H1 (cell line): ENCODE data around the gene ZNF232. TPM values are rescaled to one million over a fixed set of nuclear protein-coding genes. Genes with fewer than 3 reads are reported as not detected.
A peak's percentile ranks its signal among the peaks of the same experiment; 100 is the strongest.

Source experiments
- CTCF ChIA-PET: fragments of 300-600 bp; sonication (Branson Sonifier 250); formaldehyde crosslinking; loops from one replicate; lab custom pipeline; 2021; ENCODE audit not compliant: partially characterized antibody; lab: Charles Lee
- POLR2A ChIA-PET: fragments of 300-600 bp; sonication (Branson Sonifier 250); formaldehyde crosslinking; loops from one replicate; lab custom pipeline; 2021; ENCODE audit warnings: inconsistent platforms; ENCODE audit not compliant: partially characterized antibody; lab: Charles Lee
- DNase-seq, 2 experiments: peaks; one replicate each; pipeline versions ENCODE4 v3.0.0 to v3.0.0-alpha.2; 2010 to 2022; ENCODE audit warnings: low spot score in 2 of 2, low read depth in 1 of 2, mixed read lengths in 1 of 2
- FAIRE-seq: peaks from 2 replicates; lab custom pipeline; 2011; peaks lifted over from hg19 to GRCh38; lab: Jason Lieb, UNC
- H2AFZ ChIP-seq: 2 replicates; pipeline ENCODE4 v1.8.1; 2012; ENCODE audit warnings: low read length, inconsistent platforms
- H2AK5ac ChIP-seq: 2 replicates; pipeline ENCODE4 v1.6.1; 2013; ENCODE audit warnings: low read depth, low read length
- H2BK120ac ChIP-seq: replicated peaks from 2 replicates; pipeline ENCODE3; 2013; ENCODE audit warnings: low read depth, low read length, inconsistent platforms
- H2BK12ac ChIP-seq: 2 replicates; pipeline ENCODE4 v1.6.1; 2013; ENCODE audit warnings: low read depth, low read length
- H2BK15ac ChIP-seq: 2 replicates; pipeline ENCODE4 v1.6.1; 2013; ENCODE audit warnings: low read length
- H2BK20ac ChIP-seq: 2 replicates; pipeline ENCODE4 v1.6.1; 2013; ENCODE audit warnings: low read length
- H2BK5ac ChIP-seq: 2 replicates; pipeline ENCODE4 v1.6.1; 2013; ENCODE audit warnings: low read depth, low read length
- H3K14ac ChIP-seq: 2 replicates; pipeline ENCODE4 v1.6.1; 2013; ENCODE audit warnings: inconsistent platforms; ENCODE audit not compliant: insufficient read length
- H3K18ac ChIP-seq: 2 replicates; pipeline ENCODE4 v1.6.1; 2013; ENCODE audit warnings: low read length; ENCODE audit errors: extremely low read depth
- H3K23ac ChIP-seq: 2 replicates; pipeline ENCODE4 v1.6.1; 2013; ENCODE audit warnings: inconsistent platforms; ENCODE audit not compliant: insufficient read length
- H3K23me2 ChIP-seq: 2 replicates; pipeline ENCODE4 v1.6.1; 2013; ENCODE audit warnings: low read depth, low read length
- H3K27ac ChIP-seq: 2 replicates; pipeline ENCODE4 v1.6.1; 2011; ENCODE audit warnings: low read depth, low read length, inconsistent platforms
- H3K27me3 ChIP-seq, 4 experiments: replicated peaks in 1 of 4; 1 replicate in 1 of 4; 2 replicates in 3 of 4; pipeline versions ENCODE4 v1.6.1 to v1.8.1; 2011 to 2013; ENCODE audit warnings: low read length in 3 of 4, mild to moderate bottlenecking in 3 of 4, inconsistent platforms in 2 of 4, mixed read lengths in 2 of 4, moderate library complexity in 1 of 4; ENCODE audit not compliant: control insufficient read depth in 3 of 4, insufficient read depth in 3 of 4; ENCODE audit errors: extremely low read depth in 1 of 4
- H3K36me3 ChIP-seq, 4 experiments: 2 replicates each; pipeline versions ENCODE4 v1.6.1 to v1.8.1; 2011 to 2013; ENCODE audit warnings: mild to moderate bottlenecking in 4 of 4, low read length in 3 of 4, moderate library complexity in 2 of 4, control low read depth in 1 of 4, inconsistent platforms in 1 of 4; ENCODE audit not compliant: insufficient read depth in 4 of 4, control insufficient read depth in 2 of 4
- H3K4ac ChIP-seq: replicated peaks from 2 replicates; pipeline ENCODE3; 2013; ENCODE audit warnings: low read length, low read depth, mixed read lengths, inconsistent platforms; ENCODE audit not compliant: insufficient read length
- H3K4me1 ChIP-seq, 4 experiments: replicated peaks in 1 of 4; 1 replicate in 1 of 4; 2 replicates in 3 of 4; pipeline versions ENCODE4 v1.6.1 to v1.8.1; 2011 to 2013; ENCODE audit warnings: low read length in 3 of 4, inconsistent platforms in 2 of 4, mixed read lengths in 1 of 4; ENCODE audit not compliant: insufficient read depth in 4 of 4, control insufficient read depth in 3 of 4
- H3K4me2 ChIP-seq, 2 experiments: 2 replicates each; pipeline versions ENCODE4 v1.6.1 to v1.8.1; 2011 to 2013; ENCODE audit warnings: low read depth in 2 of 2, low read length in 2 of 2, control low read depth in 1 of 2, inconsistent platforms in 1 of 2, mild to moderate bottlenecking in 1 of 2; ENCODE audit not compliant: insufficient read depth in 1 of 2
- H3K4me3 ChIP-seq, 4 experiments: fragments of 200-600, 300-600 bp in 1 of 4; sonication (generic), shearing (Covaris generic), sonication (Bioruptor Twin) in 1 of 4; 2 replicates each; pipeline versions ENCODE4 v1.5.1 to v1.8.1; 2011 to 2016; ENCODE audit warnings: low read length in 4 of 4, low read depth in 3 of 4, control low read depth in 2 of 4, inconsistent platforms in 2 of 4, mild to moderate bottlenecking in 2 of 4, mixed read lengths in 1 of 4, moderate library complexity in 1 of 4; ENCODE audit not compliant: insufficient read depth in 2 of 4; ENCODE audit errors: extremely low read depth in 1 of 4
- H3K56ac ChIP-seq: replicated peaks from 2 replicates; pipeline ENCODE3; 2013; ENCODE audit warnings: low read depth, mild to moderate bottlenecking, mixed read lengths, low read length, inconsistent platforms; ENCODE audit not compliant: insufficient read length
- H3K79me1 ChIP-seq: 2 replicates; pipeline ENCODE4 v1.6.1; 2013; ENCODE audit warnings: low read depth, low read length, control low read depth
- H3K79me2 ChIP-seq, 2 experiments: 2 replicates each; pipeline versions ENCODE4 v1.6.1 to v1.8.1; 2012 to 2013; ENCODE audit warnings: low read length in 2 of 2, mild to moderate bottlenecking in 2 of 2, inconsistent platforms in 1 of 2; ENCODE audit not compliant: insufficient read depth in 2 of 2, control insufficient read depth in 1 of 2
- H3K9ac ChIP-seq, 4 experiments: replicated peaks in 1 of 4; 1 replicate in 1 of 4; 2 replicates in 3 of 4; pipeline versions ENCODE4 v1.6.1 to v1.8.1; 2011 to 2013; ENCODE audit warnings: low read depth in 3 of 4, low read length in 3 of 4, control low read depth in 2 of 4, mild to moderate bottlenecking in 2 of 4, moderate library complexity in 2 of 4, inconsistent platforms in 1 of 4; ENCODE audit errors: extremely low read depth in 1 of 4
- H3K9me3 ChIP-seq, 2 experiments: 2 replicates each; pipeline versions ENCODE4 v1.6.1 to v1.8.1; 2012 to 2013; ENCODE audit warnings: mild to moderate bottlenecking in 2 of 2, moderate library complexity in 2 of 2, control low read depth in 1 of 2, inconsistent platforms in 1 of 2, low read depth in 1 of 2, low read length in 1 of 2, mixed read lengths in 1 of 2; ENCODE audit not compliant: insufficient read depth in 2 of 2
- H4K20me1 ChIP-seq, 2 experiments: replicated peaks in 1 of 2; 2 replicates each; pipeline versions ENCODE3 to v1.8.1; 2011 to 2013; ENCODE audit warnings: inconsistent platforms in 2 of 2, low read length in 2 of 2, mild to moderate bottlenecking in 1 of 2; ENCODE audit not compliant: insufficient read depth in 2 of 2, control insufficient read depth in 1 of 2
- H4K5ac ChIP-seq: 2 replicates; pipeline ENCODE4 v1.6.1; 2013; ENCODE audit warnings: low read length, low read depth, mixed read lengths, inconsistent platforms; ENCODE audit not compliant: insufficient read length
- H4K8ac ChIP-seq: 2 replicates; pipeline ENCODE4 v1.8.0; 2013; ENCODE audit warnings: mild to moderate bottlenecking, moderate library complexity, low read length, inconsistent platforms; ENCODE audit not compliant: insufficient read depth; ENCODE audit errors: extremely low read depth
- H4K91ac ChIP-seq: replicated peaks from 2 replicates; pipeline ENCODE3; 2013; ENCODE audit warnings: low read length, mixed read lengths, inconsistent platforms; ENCODE audit not compliant: insufficient read length
- ATF2 ChIP-seq: IDR thresholded peaks from 2 replicates; pipeline ENCODE4 v1.6.1; 2012; ENCODE audit warnings: low read length, inconsistent platforms
- BACH1 ChIP-seq: IDR thresholded peaks from 2 replicates; pipeline ENCODE4 v1.6.1; 2012; ENCODE audit warnings: low read length, improper control_type of control experiment
- CREB1 ChIP-seq: IDR thresholded peaks from 2 replicates; pipeline ENCODE4 v1.6.1; 2012; ENCODE audit warnings: inconsistent platforms
- KDM4A ChIP-seq: IDR thresholded peaks from one replicate; pipeline ENCODE4 v1.7.1; 2012; ENCODE audit warnings: low read depth, mild to moderate bottlenecking, moderate library complexity, low read length, inconsistent platforms; ENCODE audit not compliant: severe bottlenecking
- MAX ChIP-seq: IDR thresholded peaks from 2 replicates; pipeline ENCODE4 v1.6.1; 2012; ENCODE audit warnings: inconsistent platforms
- SIRT6 ChIP-seq: IDR thresholded peaks from one replicate; pipeline ENCODE4 v1.7.1; 2012; ENCODE audit warnings: low read length, inconsistent platforms
- TAF1 ChIP-seq: IDR thresholded peaks from 2 replicates; pipeline ENCODE4 v1.6.1; 2011; ENCODE audit warnings: mild to moderate bottlenecking, low read depth, low read length
- TAF7 ChIP-seq: optimal IDR thresholded peaks from 2 replicates; pipeline ENCODE3; 2011; ENCODE audit warnings: low read depth, mild to moderate bottlenecking, inconsistent platforms, low read length, moderate library complexity, borderline replicate concordance
- TBP ChIP-seq: IDR thresholded peaks from 2 replicates; pipeline ENCODE4 v1.6.1; 2011; ENCODE audit warnings: low read depth, low read length, improper control_type of control experiment
- TEAD4 ChIP-seq: IDR thresholded peaks from 2 replicates; pipeline ENCODE4 v1.6.1; 2012; ENCODE audit warnings: low read depth, low read length, inconsistent platforms, mixed read lengths
- WGBS, 2 experiments: shearing (Covaris generic) in 1 of 2; methylation state at CpG; one replicate each; pipeline versions ENCODE4 v1.1.6 to v1.1.7; 2013 to 2015; ENCODE audit warnings: low lambda C conversion rate in 2 of 2, mixed read lengths in 2 of 2, inconsistent platforms in 1 of 2, low coverage in 1 of 2, missing lambda C conversion rate in 1 of 2; ENCODE audit not compliant: insufficient replicate concordance in 2 of 2, insufficient coverage in 1 of 2, insufficient read length in 1 of 2; ENCODE audit errors: extremely low coverage in 1 of 2, missing lambda C conversion rate in 1 of 2; 5-methylcytosine and 5-hydroxymethylcytosine counted together
- polyA plus RNA-seq, 7 experiments: library from polyadenylated mRNA; depleted of rRNA in 3 of 7; stranded (reverse) in 5 of 7; unstranded in 2 of 7; fragments of >200 nt in 5 of 7; fragments of 200-250 nt in 2 of 7; gene quantifications; 1 replicate in 5 of 7; 2 replicates in 1 of 7; 4 replicates in 1 of 7; pipeline versions ENCODE4 v1.2.1 to v1.2.3, GENCODE V29; 2011 to 2013; ENCODE audit warnings: missing spikeins in 2 of 7, mixed read lengths in 2 of 7
- total RNA-seq: library from RNA; stranded (reverse); fragmentation: NEBNext Ultra II Directional; extraction: Animal tissue kit (Norgen Biotek cat#: 25700); gene quantifications from 2 replicates; pipeline ENCODE4 v1.2.1, GENCODE V29; 2021

ZNF232 gene
- total and polyA plus RNA-seq, 2 of the 8 experiments (the other 6 are each of a cell fraction or from before 2014, with no cell fraction given): 11.1 to 41.0 TPM

GRCh38 chr17:5078106-5079028, 33.3 kb downstream of the ZNF232 start, which contains the start of gene ZFP3:
ZFP3 (plus strand) TSS chr17:5078467; CDS start chr17:5091505, 13,038 bp downstream.
- POLR2A ChIA-PET: interaction anchor here (0.8 to 3.1 kb wide), 9 partner anchors 11 to 98 kb away, joined by 3 to 12 read pairs (median 3); no protein-coding TSS in a partner anchor
- Histone ChIP-seq H3K18ac (peak within 1 kb of the TSS; percentile 40), H3K56ac (no peak within 1 kb of the TSS), H3K4me1 (no peaks in the 10 kb centered on the region; a peak in 1 of 7 replicates), H2AK5ac (no peak within 1 kb of the TSS), H4K91ac (peak within 1 kb of the TSS; percentile 70), H2BK5ac (peak within 1 kb of the TSS; percentile 47; the same call in 1 of the 2 replicates), H2AFZ (peak within 1 kb of the TSS; percentile 59), H2BK12ac (0 out of 2 replicates have a peak within 1 kb of the TSS, but pooled peaks have one; percentile 19), H3K4me2 (peak within 1 kb of the TSS; percentile 35 to 40), H4K5ac (no peak within 1 kb of the TSS), H3K23ac (no peak within 1 kb of the TSS), H4K20me1 (no peaks in the 10 kb centered on the region), H4K8ac (peak within 1 kb of the TSS; percentile 81), H3K4me3 (peak within 1 kb of the TSS; percentile 14 to 53 (median 26); a peak in 7 of 8 replicates), H3K79me1 (no peaks in the 10 kb centered on the region), H3K23me2 (no peaks in the 10 kb centered on the region), H3K9me3 (no peaks in the 10 kb centered on the region; a peak in 1 of 4 replicates), H3K9ac (no peak within 1 kb of the TSS), H3K79me2 (no peaks in the 10 kb centered on the region), H3K4ac (no peak within 1 kb of the TSS), H2BK15ac (no peak within 1 kb of the TSS), H2BK120ac (no peak within 1 kb of the TSS), H2BK20ac (no peak within 1 kb of the TSS), H3K14ac (no peak within 1 kb of the TSS), H3K27ac (no peak within 1 kb of the TSS), H3K27me3 (peaks cover 0 to 13% (median 8%) of the 10 kb centered on the region in 4 experiments; a peak in 5 of 7 replicates), H3K36me3 (no peaks in the 10 kb centered on the region)
- FAIRE-seq: no peak
- DNase-seq: peak; percentile 10 to 61
- CTCF ChIA-PET: interaction anchor here (0.7 to 1.9 kb wide), 6 partner anchors 10 to 113 kb away, joined by 3 to 9 read pairs (median 4); no protein-coding TSS in a partner anchor
- WGBS, 2 experiments: 70% methylated on average over 67 of the region's 75 CpGs; no CpG with 5 or more reads in 1 of the 2 experiments
- TF ChIP-seq ATF2: no peak
- TF ChIP-seq KDM4A: peak; percentile 89
- TF ChIP-seq MAX: peak; percentile 95
- no peak for TF ChIP-seq TEAD4
- TF ChIP-seq TBP: 0 out of 2 replicates have a peak, but pooled peaks have one; percentile 24
- TF ChIP-seq TAF7: no peak
- TF ChIP-seq TAF1: no peak
- no peak for TF ChIP-seq SIRT6
- TF ChIP-seq BACH1: no peak
- TF ChIP-seq CREB1: peak; percentile 44
